ENCODE results near the gene SUN1. TPM values are rescaled to one million over a fixed set of nuclear protein-coding genes. Genes with fewer than 3 reads are reported as not detected.
"Not testable (repeated sequence)": the region's sequence is repeated elsewhere in the genome, so short reads cannot be mapped to it uniquely, and the experiment has no call there.

The SUN1 gene
- total and polyA plus RNA-seq, 2 experiments from 2014 or later = 72.3 to 109 TPM

GRCh38 chr7:921581-922333 is 89.5 kb downstream of the SUN1 start:
- Histone ChIP-seq H4K20me1 (ENCODE audit: insufficient read depth, poor library complexity, severe bottlenecking) (no peaks in the 10 kb centered on the region), H2AFZ (no peak overlapping the region), H3K79me2 (no peaks in the 10 kb centered on the region), H3K27me3 (no peaks in the 10 kb centered on the region), H3K9me3 (ENCODE audit: low read depth) (no peaks in the 10 kb centered on the region), H3K9me2 (replicated peaks; ENCODE audit: insufficient read depth) (no peaks in the 10 kb centered on the region), H3K36me3 (replicated peaks; ENCODE audit: insufficient read depth, low read depth) (no peaks in the 10 kb centered on the region), H3K27ac (no peak overlapping the region), H3K4me1 (ENCODE audit: insufficient read depth) (peaks cover 14% of the 10 kb centered on the region), H3K4me3 (no peak overlapping the region), H3K4me2 (no peak overlapping the region)
- DNase-seq (ENCODE audit: low spot score) = no peak
- WGBS (ENCODE audit: low lambda C conversion rate, missing lambda C conversion rate) = 92% methylated on average over 30 of the region's 36 CpGs
- TF ChIP-seq EZH2phosphoT487 (IDR thresholded peaks at IDR 0.05; ENCODE audit: low read depth, severe bottlenecking, unreplicated experiment) (no peak), EZH2 (IDR thresholded peaks at IDR 0.05; ENCODE audit: borderline replicate concordance) (no peak)
- TF ChIP-seq, protein P1, sequence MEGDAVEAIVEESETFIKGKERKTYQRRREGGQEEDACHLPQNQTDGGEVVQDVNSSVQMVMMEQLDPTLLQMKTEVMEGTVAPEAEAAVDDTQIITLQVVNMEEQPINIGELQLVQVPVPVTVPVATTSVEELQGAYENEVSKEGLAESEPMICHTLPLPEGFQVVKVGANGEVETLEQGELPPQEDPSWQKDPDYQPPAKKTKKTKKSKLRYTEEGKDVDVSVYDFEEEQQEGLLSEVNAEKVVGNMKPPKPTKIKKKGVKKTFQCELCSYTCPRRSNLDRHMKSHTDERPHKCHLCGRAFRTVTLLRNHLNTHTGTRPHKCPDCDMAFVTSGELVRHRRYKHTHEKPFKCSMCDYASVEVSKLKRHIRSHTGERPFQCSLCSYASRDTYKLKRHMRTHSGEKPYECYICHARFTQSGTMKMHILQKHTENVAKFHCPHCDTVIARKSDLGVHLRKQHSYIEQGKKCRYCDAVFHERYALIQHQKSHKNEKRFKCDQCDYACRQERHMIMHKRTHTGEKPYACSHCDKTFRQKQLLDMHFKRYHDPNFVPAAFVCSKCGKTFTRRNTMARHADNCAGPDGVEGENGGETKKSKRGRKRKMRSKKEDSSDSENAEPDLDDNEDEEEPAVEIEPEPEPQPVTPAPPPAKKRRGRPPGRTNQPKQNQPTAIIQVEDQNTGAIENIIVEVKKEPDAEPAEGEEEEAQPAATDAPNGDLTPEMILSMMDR (IDR thresholded peaks at IDR 0.05; ENCODE audit: poor library complexity) = no peak

- TF ChIP-seq EZH2phosphoT487 (IDR thresholded peaks at IDR 0.05; ENCODE audit: low read depth, severe bottlenecking, unreplicated experiment) (no peak), EZH2 (IDR thresholded peaks at IDR 0.05; ENCODE audit: borderline replicate concordance) (no peak)
- TF ChIP-seq, protein P1 (IDR thresholded peaks at IDR 0.05; ENCODE audit: poor library complexity) = no peak
- WGBS (ENCODE audit: low lambda C conversion rate, missing lambda C conversion rate) = 79% methylated on average over 27 of the region's 29 CpGs
- H3K4me1 ChIP-seq (ENCODE audit: insufficient read depth) = peaks cover 18% of the 10 kb centered on the region
- H3K9me2 ChIP-seq (replicated peaks; ENCODE audit: insufficient read depth) = no peaks in the 10 kb centered on the region
- no peak for DNase-seq (ENCODE audit: low spot score)
- no peaks in the 10 kb centered on the region for H4K20me1 ChIP-seq (ENCODE audit: insufficient read depth, poor library complexity, severe bottlenecking)
- H3K4me3 ChIP-seq = no peak overlapping the region
- no peaks in the 10 kb centered on the region for H3K79me2 ChIP-seq
- peak overlapping the region; percentile 66 for H3K27ac ChIP-seq
- H3K27me3 ChIP-seq = no peaks in the 10 kb centered on the region
- no peaks in the 10 kb centered on the region for H3K36me3 ChIP-seq (replicated peaks; ENCODE audit: insufficient read depth, low read depth)
- H3K9me3 ChIP-seq (ENCODE audit: low read depth) = no peaks in the 10 kb centered on the region
- H3K4me2 ChIP-seq = no peak overlapping the region
- no peak overlapping the region for H2AFZ ChIP-seq
Measured at GRCh38 chr7:922334-923107, 90.2 kb downstream of the SUN1 start.

DNA sequence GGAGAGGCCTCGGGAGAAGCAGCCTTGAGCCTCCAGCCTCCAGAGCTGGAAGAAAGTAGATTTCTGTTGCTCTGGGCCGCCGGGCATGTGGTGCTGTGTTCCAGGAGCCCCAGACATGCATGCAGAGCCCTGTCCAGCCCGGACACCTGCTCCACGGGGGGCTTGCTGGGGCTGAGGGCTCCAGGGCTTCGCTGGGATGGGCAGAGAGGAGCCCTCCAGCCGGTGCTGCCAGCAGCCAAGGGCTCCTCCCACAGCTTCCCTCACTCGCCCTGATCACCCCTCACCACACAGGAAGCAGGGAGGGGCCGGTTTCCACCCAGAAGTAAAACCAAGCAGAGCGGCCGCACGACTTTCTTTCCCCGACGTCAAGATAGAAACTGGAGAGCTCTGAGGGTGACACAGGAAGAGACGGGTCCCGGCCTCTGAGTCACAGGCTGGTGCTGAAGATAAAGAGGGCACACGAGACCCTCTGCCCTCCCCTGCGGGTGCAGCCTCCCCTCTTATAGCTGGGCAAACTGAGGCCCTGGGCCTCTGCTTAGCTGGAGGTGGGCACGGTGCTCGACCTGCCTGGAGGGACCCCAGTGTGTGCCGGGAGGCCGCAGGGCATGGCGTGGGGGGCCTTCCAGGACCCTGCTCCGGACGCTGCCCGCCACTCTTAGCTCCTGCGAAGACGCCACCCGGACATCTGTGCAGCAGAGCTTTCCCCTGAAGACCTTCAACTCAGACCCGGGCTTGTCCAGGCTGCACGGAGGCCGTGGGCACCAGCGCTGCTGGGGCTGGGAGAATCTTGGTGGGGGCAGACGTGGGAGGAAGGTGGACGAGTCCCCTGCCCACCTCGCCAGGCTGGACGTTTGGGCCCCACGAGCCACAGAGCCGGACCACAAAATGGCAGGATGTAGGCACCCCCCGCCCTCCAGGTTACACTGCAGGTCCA is 91.1 kb downstream of the SUN1 start:
- Histone ChIP-seq H3K9me3 (ENCODE audit: low read depth) (no peaks in the 10 kb centered on the region), H3K9me2 (replicated peaks; ENCODE audit: insufficient read depth) (no peaks in the 10 kb centered on the region), H3K4me3 (no peak overlapping the region), H3K27me3 (no peaks in the 10 kb centered on the region), H3K27ac (peak overlapping the region; percentile 66), H3K4me2 (no peak overlapping the region), H3K36me3 (replicated peaks; ENCODE audit: insufficient read depth, low read depth) (no peaks in the 10 kb centered on the region), H3K79me2 (no peaks in the 10 kb centered on the region), H4K20me1 (ENCODE audit: insufficient read depth, poor library complexity, severe bottlenecking) (no peaks in the 10 kb centered on the region), H3K4me1 (ENCODE audit: insufficient read depth) (peaks cover 18% of the 10 kb centered on the region), H2AFZ (no peak overlapping the region)
- TF ChIP-seq, protein P1 (IDR thresholded peaks at IDR 0.05; ENCODE audit: poor library complexity) = no peak
- TF ChIP-seq EZH2phosphoT487 (IDR thresholded peaks at IDR 0.05; ENCODE audit: low read depth, severe bottlenecking, unreplicated experiment) (no peak), EZH2 (IDR thresholded peaks at IDR 0.05; ENCODE audit: borderline replicate concordance) (no peak)
- WGBS (ENCODE audit: low lambda C conversion rate, missing lambda C conversion rate) = 69% methylated on average over 38 of the region's 40 CpGs
- peak; percentile 67 for DNase-seq (ENCODE audit: low spot score)

DNA sequence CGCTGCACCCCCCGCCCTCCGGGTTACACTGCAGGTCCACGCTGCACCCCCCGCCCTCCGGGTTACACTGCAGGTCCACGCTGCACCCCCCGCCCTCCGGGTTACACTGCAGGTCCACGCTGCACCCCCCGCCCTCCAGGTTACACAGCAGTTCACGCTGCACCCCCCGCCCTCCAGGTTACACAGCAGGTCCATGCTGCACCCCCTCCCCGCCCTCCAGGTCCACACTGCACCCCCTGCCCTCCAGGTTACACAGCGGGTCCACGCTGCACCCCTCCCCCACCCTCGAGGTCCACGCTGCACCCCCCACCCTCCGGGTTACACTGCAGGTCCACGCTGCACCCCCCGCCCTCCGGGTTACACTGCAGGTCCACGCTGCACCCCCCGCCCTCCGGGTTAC is 91.8 kb downstream of the SUN1 start:
- not testable (repeated sequence) for H2AFZ ChIP-seq; H3K27ac ChIP-seq; H3K27me3 ChIP-seq; H3K9me2 ChIP-seq (replicated peaks; ENCODE audit: insufficient read depth); H3K36me3 ChIP-seq (replicated peaks; ENCODE audit: insufficient read depth, low read depth); H4K20me1 ChIP-seq (ENCODE audit: insufficient read depth, poor library complexity, severe bottlenecking); H3K4me3 ChIP-seq; DNase-seq (ENCODE audit: low spot score); H3K4me2 ChIP-seq; H3K9me3 ChIP-seq (ENCODE audit: low read depth); H3K79me2 ChIP-seq
- no CpG with 5 or more reads among the region's 25 CpGs for WGBS (ENCODE audit: low lambda C conversion rate, missing lambda C conversion rate)
- H3K4me1 ChIP-seq (ENCODE audit: insufficient read depth) = peaks cover 18% of the 10 kb centered on the region
